NOMO-1 treated with DMSO at 0.1 percent for 48 hours (cell line): ENCODE results near the gene CCDC201.
A peak's percentile ranks its signal among the peaks of the same experiment; 100 is the strongest.

Experiments used
- DNase-seq: peaks from one replicate; lab custom pipeline; 2025; ENCODE audit not compliant: unreplicated experiment; lab: John Stamatoyannopoulos, UW

Gene CCDC201

GRCh38 chr7:45893996-45894664, 21.2 kb upstream of the CCDC201 start:
- DNase-seq = no peak

GRCh38 chr7:45893374-45893995, 20.6 kb upstream of the CCDC201 start:
- no peak for DNase-seq

GRCh38 chr7:45892407-45893035, 19.6 kb upstream of the CCDC201 start:
- no peak for DNase-seq

GRCh38 chr7:45891462-45892402, 18.9 kb upstream of the CCDC201 start:
- no peak for DNase-seq

- DNase-seq = peak; percentile 15
These were observed 18.1 kb upstream of the CCDC201 start for GRCh38 chr7:45890902-45891461.

GRCh38 chr7:45890125-45890901, 17.4 kb upstream of the CCDC201 start:
- no peak for DNase-seq

- DNase-seq = no peak
These were observed 16.6 kb upstream of the CCDC201 start for GRCh38 chr7:45889367-45890067.

GRCh38 chr7:45888993-45889366, 16.1 kb upstream of the CCDC201 start:
- no peak for DNase-seq

GRCh38 chr7:45888185-45888992, 15.5 kb upstream of the CCDC201 start, which contains the start of gene IGFBP1:
IGFBP1 (plus strand) TSS chr7:45888488; CDS start chr7:45888653, 165 bp downstream.
- no peak for DNase-seq

- no peak for DNase-seq
These were observed 14.2 kb upstream of the CCDC201 start for GRCh38 chr7:45886931-45887667.

- no peak for DNase-seq
These were observed 12.5 kb upstream of the CCDC201 start for GRCh38 chr7:45885264-45885882.

GRCh38 chr7:45884136-45884535, 11.3 kb upstream of the CCDC201 start:
- DNase-seq = no peak

GRCh38 chr7:45882465-45882810, 9.6 kb upstream of the CCDC201 start:
- DNase-seq = no peak

GRCh38 chr7:45881759-45882464, 9.0 kb upstream of the CCDC201 start:
- no peak for DNase-seq

- no peak for DNase-seq
These were observed 8.4 kb upstream of the CCDC201 start for GRCh38 chr7:45881280-45881758.

GRCh38 chr7:45880433-45880860, 7.6 kb upstream of the CCDC201 start:
- no peak for DNase-seq
